A549 (cell line): Measurements from ENCODE around the gene CDKN1B. TPM values are rescaled to one million over a fixed set of nuclear protein-coding genes. Genes with fewer than 3 reads are reported as not detected.

ENCODE experiments used
- ATAC-seq, 2 experiments: fragments of 200-7000 bp in 1 of 2; fragments of >200 bp in 1 of 2; cut with Nextera tagmentation in 1 of 2; cut with Tn5 transposase in 1 of 2; 3 replicates each; pipeline versions ENCODE4 v1.8.0 to v1.9.1; 2018 to 2020; ENCODE audit warnings: mild to moderate bottlenecking in 1 of 2, moderate library complexity in 1 of 2
- CTCF ChIA-PET: fragments of 300-600 bp; sonication (Branson Sonifier 250); formaldehyde crosslinking; extraction: SDS; loops from one replicate; lab custom pipeline; 2021; ENCODE audit warnings: antibody characterized with exemption, inconsistent platforms; lab: Yijun Ruan, JAX
- POLR2A ChIA-PET: fragments of 350-600 bp; formaldehyde crosslinking; extraction: SDS; loops from one replicate; lab custom pipeline; 2021; ENCODE audit warnings: antibody characterized with exemption, inconsistent platforms; lab: Yijun Ruan, JAX
- DNase-seq, 2 experiments: peaks; one replicate each; pipeline versions ENCODE4 v3.0.0 to v3.0.0-alpha.2; 2011 to 2016; ENCODE audit warnings: low read depth in 1 of 2, low spot score in 1 of 2
- FAIRE-seq: peaks from 2 replicates; lab custom pipeline; 2011; peaks lifted over from hg19 to GRCh38; lab: Jason Lieb, UNC
- H3K27ac ChIP-seq, 2 experiments: fragments of >200 bp; sonication (Bioruptor Twin); formaldehyde crosslinking; 3 replicates each; pipeline ENCODE4 v1.5.1; 2016 to 2017
- H3K4me1 ChIP-seq: fragments of >200 bp; sonication (Bioruptor Twin); formaldehyde crosslinking; 3 replicates; pipeline ENCODE4 v1.6.1; 2016
- H3K4me2 ChIP-seq: fragments of >200 bp; sonication (Bioruptor Twin); formaldehyde crosslinking; 3 replicates; pipeline ENCODE4 v1.6.1; 2016
- H3K4me3 ChIP-seq: fragments of >200 bp; sonication (Bioruptor Twin); formaldehyde crosslinking; 3 replicates; pipeline ENCODE4 v1.5.1; 2016
- H3K9me3 ChIP-seq: fragments of >200 bp; sonication (Bioruptor Twin); formaldehyde crosslinking; 3 replicates; pipeline ENCODE4 v1.6.1; 2016
- ATOH8 ChIP-seq: fragments of 250-450 bp; sonication (Bioruptor Pico); IDR thresholded peaks from 2 replicates; pipeline ENCODE4 v1.5.0; 2020; ENCODE audit warnings: low read depth, mild to moderate bottlenecking, moderate library complexity
- E2F6 ChIP-seq: IDR thresholded peaks from 2 replicates; pipeline ENCODE4 v1.6.1; 2012; ENCODE audit warnings: low read depth, borderline replicate concordance
- EHMT2 ChIP-seq: fragments of 200-600 bp; sonication (generic); IDR thresholded peaks from 2 replicates; pipeline ENCODE4 v1.6.1; 2016; ENCODE audit warnings: antibody characterized with exemption, low read depth, mild to moderate bottlenecking, moderate library complexity
- ELK1 ChIP-seq: fragments of 150-350 bp; IDR thresholded peaks from 2 replicates; pipeline ENCODE4 v1.6.1; 2014; ENCODE audit warnings: low read depth, mild to moderate bottlenecking, low read length
- EP300 ChIP-seq, 2 experiments: fragments of >200 bp; sonication (Bioruptor Twin); formaldehyde crosslinking; IDR thresholded peaks; 2 replicates in 1 of 2; 3 replicates in 1 of 2; pipeline ENCODE4 v1.6.1; 2016 to 2017
- ESRRA ChIP-seq: fragments of 150-350 bp; IDR thresholded peaks from 2 replicates; pipeline ENCODE4 v1.6.1; 2014; ENCODE audit warnings: mild to moderate bottlenecking, low read length, borderline replicate concordance
- HOXA7 ChIP-seq: fragments of 250-450 bp; sonication (Bioruptor Pico); IDR thresholded peaks from 2 replicates; pipeline ENCODE4 v1.5.0; 2020; ENCODE audit warnings: mild to moderate bottlenecking, moderate library complexity
- HOXB13 ChIP-seq: fragments of 250-450 bp; sonication (Bioruptor Pico); IDR thresholded peaks from 2 replicates; pipeline ENCODE4 v1.5.0; 2020; ENCODE audit warnings: low read depth, mild to moderate bottlenecking, moderate library complexity
- HOXB5 ChIP-seq: fragments of 250-450 bp; sonication (Bioruptor Pico); IDR thresholded peaks from 2 replicates; pipeline ENCODE4 v1.5.0; 2020; ENCODE audit warnings: mild to moderate bottlenecking, moderate library complexity
- JUN ChIP-seq, 2 experiments: fragments of >200 bp; sonication (Bioruptor Twin); formaldehyde crosslinking; IDR thresholded peaks; 2 replicates in 1 of 2; 3 replicates in 1 of 2; pipeline ENCODE4 v1.6.1; 2016 to 2017
- KDM1A ChIP-seq: fragments of 200-600 bp; sonication (generic); IDR thresholded peaks from 2 replicates; pipeline ENCODE4 v1.6.1; 2016; ENCODE audit warnings: low read depth, mild to moderate bottlenecking
- POLR2AphosphoS2 ChIP-seq: conservative IDR thresholded peaks from 2 replicates; pipeline ENCODE4 v1.6.1; 2012; ENCODE audit warnings: low read length, improper control_type of control experiment, inconsistent platforms
- RARB ChIP-seq: fragments of 250-450 bp; sonication (Bioruptor Pico); IDR thresholded peaks from 2 replicates; pipeline ENCODE4 v1.8.0; 2021; ENCODE audit warnings: mild to moderate bottlenecking, moderate library complexity
- RCOR1 ChIP-seq: fragments of 150-350 bp; IDR thresholded peaks from 2 replicates; pipeline ENCODE4 v1.6.1; 2014; ENCODE audit warnings: antibody characterized with exemption, low read length, low read depth
- REST ChIP-seq: fragments of 200-600 bp; sonication (generic); IDR thresholded peaks from 2 replicates; pipeline ENCODE4 v1.6.1; 2016; ENCODE audit warnings: antibody characterized with exemption, mild to moderate bottlenecking, moderate library complexity
- ZFP36 ChIP-seq: fragments of 450-650 bp; IDR thresholded peaks from 2 replicates; pipeline ENCODE4 v1.6.1; 2014; ENCODE audit warnings: borderline replicate concordance; ENCODE audit not compliant: partially characterized antibody
- ZNF302 ChIP-seq: fragments of 250-450 bp; sonication (Bioruptor Pico); IDR thresholded peaks from 2 replicates; pipeline ENCODE4 v1.9.0; 2021; ENCODE audit warnings: inconsistent platforms, mild to moderate bottlenecking, moderate library complexity
- WGBS: methylation state at CpG from one replicate; pipeline ENCODE4 v1.1.6; 2017; ENCODE audit errors: missing lambda C conversion rate; 5-methylcytosine and 5-hydroxymethylcytosine counted together
- polyA plus RNA-seq, 4 experiments: library from polyadenylated mRNA; depleted of rRNA in 3 of 4; stranded (reverse); fragments of >200 nt; fragmentation: RNase III in 1 of 4; extraction: RNeasy Plus Mini Kit Qiagen cat#74134 plus additional on column Dnase treatment in 1 of 4; gene quantifications; 2 replicates in 3 of 4; 3 replicates in 1 of 4; pipeline ENCODE4 v1.2.3, GENCODE V29; 2011 to 2017

The CDKN1B gene
- polyA plus RNA-seq, 2 of the 4 experiments (the other 2 are of a cell fraction) = 20.3 to 26.8 TPM

GRCh38 chr12:12745576-12746211, 28.5 kb downstream of the CDKN1B start (continued):
- no peak for TF ChIP-seq REST
- TF ChIP-seq HOXB13 (CRISPR knock-in tag) = no peak
- no peak for TF ChIP-seq ELK1
- TF ChIP-seq EP300 (IDR thresholded peaks at IDR 0.05) = no peak
- TF ChIP-seq HOXB5 (CRISPR knock-in tag) = no peak

GRCh38 chr12:12747278-12747677, 30.1 kb downstream of the CDKN1B start:
- TF ChIP-seq POLR2AphosphoS2 (no peak), RCOR1 (no peak), JUN (IDR thresholded peaks at IDR 0.05) (no peak), EHMT2 (no peak), KDM1A (no peak), RARB (CRISPR knock-in tag) (no peak), ZNF302 (CRISPR knock-in tag) (no peak), HOXB5 (CRISPR knock-in tag) (no peak), ESRRA (no peak), HOXA7 (CRISPR knock-in tag) (no peak), E2F6 (no peak), ATOH8 (CRISPR knock-in tag) (no peak), ELK1 (no peak), ZFP36 (no peak)
- no peaks in the 10 kb centered on the region for H3K9me3 ChIP-seq
- FAIRE-seq (no peak), DNase-seq (no peak), ATAC-seq (no peak)
- ChIA-PET CTCF (interaction anchor here (1.0 to 5.3 kb wide), 2 partner anchors 10 kb away, joined by 3 to 32 read pairs; no protein-coding TSS in a partner anchor), POLR2A (no interaction called here)
- H3K4me1 ChIP-seq = peaks cover 7% of the 10 kb centered on the region; the same call in 1 of the 3 replicates
- WGBS = 74% methylated on average over 3 of the region's 3 CpGs
- H3K4me3 ChIP-seq = no peak overlapping the region
- no peak overlapping the region for H3K4me2 ChIP-seq
- no peak overlapping the region for H3K27ac ChIP-seq
